Measurements from ENCODE around the gene TECRL.

Gene TECRL

DNA sequence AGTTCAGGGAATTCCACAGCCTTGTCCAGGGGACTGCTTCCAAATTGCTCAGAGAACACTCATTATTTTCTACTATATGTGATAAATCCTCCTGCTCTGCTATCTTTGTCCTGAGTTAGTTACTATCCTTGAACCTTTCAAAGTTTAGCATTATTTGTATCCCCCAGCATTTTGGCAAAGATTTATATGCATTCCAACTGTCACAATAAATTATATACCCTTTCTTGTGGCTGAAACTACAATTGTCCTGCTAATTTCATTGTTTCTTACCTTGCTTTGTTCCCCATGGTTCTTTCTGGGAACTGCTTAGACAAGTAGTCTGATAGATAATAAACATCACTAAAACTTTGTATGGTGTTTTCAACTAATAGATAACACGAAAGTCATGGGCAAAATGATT lies 40.5 kb downstream of the TECRL start:
- no peak overlapping the region for H2AFZ ChIP-seq (ENCODE audit: low read length)
- H3F3A ChIP-seq (ENCODE audit: insufficient read depth, low read length), result no peaks in the 10 kb centered on the region
- no peaks in the 10 kb centered on the region for H3K27me3 ChIP-seq (ENCODE audit: insufficient read depth, low read length)
- no peaks in the 10 kb centered on the region for H3K9me2 ChIP-seq (ENCODE audit: low read depth, low read length)
- H3K9me3 ChIP-seq (ENCODE audit: low read length), result no peaks in the 10 kb centered on the region
- H3K79me2 ChIP-seq (ENCODE audit: insufficient read depth, low read length), result no peaks in the 10 kb centered on the region
- no peak overlapping the region for H3K9ac ChIP-seq (ENCODE audit: low read length)
- H4K20me1 ChIP-seq (ENCODE audit: insufficient read depth, low read length), result no peaks in the 10 kb centered on the region
- no peaks in the 10 kb centered on the region for H3K4me1 ChIP-seq (ENCODE audit: insufficient read depth, low read length, severe bottlenecking)
- TF ChIP-seq, protein P1, sequence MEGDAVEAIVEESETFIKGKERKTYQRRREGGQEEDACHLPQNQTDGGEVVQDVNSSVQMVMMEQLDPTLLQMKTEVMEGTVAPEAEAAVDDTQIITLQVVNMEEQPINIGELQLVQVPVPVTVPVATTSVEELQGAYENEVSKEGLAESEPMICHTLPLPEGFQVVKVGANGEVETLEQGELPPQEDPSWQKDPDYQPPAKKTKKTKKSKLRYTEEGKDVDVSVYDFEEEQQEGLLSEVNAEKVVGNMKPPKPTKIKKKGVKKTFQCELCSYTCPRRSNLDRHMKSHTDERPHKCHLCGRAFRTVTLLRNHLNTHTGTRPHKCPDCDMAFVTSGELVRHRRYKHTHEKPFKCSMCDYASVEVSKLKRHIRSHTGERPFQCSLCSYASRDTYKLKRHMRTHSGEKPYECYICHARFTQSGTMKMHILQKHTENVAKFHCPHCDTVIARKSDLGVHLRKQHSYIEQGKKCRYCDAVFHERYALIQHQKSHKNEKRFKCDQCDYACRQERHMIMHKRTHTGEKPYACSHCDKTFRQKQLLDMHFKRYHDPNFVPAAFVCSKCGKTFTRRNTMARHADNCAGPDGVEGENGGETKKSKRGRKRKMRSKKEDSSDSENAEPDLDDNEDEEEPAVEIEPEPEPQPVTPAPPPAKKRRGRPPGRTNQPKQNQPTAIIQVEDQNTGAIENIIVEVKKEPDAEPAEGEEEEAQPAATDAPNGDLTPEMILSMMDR (IDR thresholded peaks at IDR 0.05; ENCODE audit: low read length), result no peak
- no peak for TF ChIP-seq EZH2 (IDR thresholded peaks at IDR 0.05; ENCODE audit: borderline replicate concordance, low read length)
- no peaks in the 10 kb centered on the region for H3K36me3 ChIP-seq (ENCODE audit: insufficient read depth, low read length)
- H3K4me2 ChIP-seq (ENCODE audit: low read length), result no peak overlapping the region
- H3K27ac ChIP-seq (ENCODE audit: low read depth, low read length, poor library complexity, severe bottlenecking), result no peak overlapping the region
- no peak overlapping the region for H3K4me3 ChIP-seq (ENCODE audit: low read depth, low read length, poor library complexity, severe bottlenecking)

DNA sequence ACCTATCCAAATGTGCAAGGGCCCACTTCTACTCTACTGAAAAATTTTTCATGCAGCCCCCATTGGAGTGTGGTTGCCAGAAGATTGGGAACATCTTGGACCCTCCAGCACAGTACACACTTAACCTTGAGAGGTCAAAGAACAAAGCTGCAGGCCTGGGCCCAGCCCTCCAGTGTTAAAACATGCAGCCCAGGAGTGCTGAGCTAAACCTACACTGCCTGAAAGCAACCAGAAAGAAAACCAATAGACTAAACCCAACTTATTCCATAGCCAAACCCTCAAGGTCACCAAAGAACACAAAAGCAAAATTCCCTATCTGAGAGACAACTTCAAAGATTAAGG lies 47.9 kb downstream of the TECRL start:
- H3K4me2 ChIP-seq (ENCODE audit: low read length), result no peak overlapping the region
- H3K9me3 ChIP-seq (ENCODE audit: low read length), result no peaks in the 10 kb centered on the region
- H3F3A ChIP-seq (ENCODE audit: insufficient read depth, low read length), result no peaks in the 10 kb centered on the region
- no peaks in the 10 kb centered on the region for H3K27me3 ChIP-seq (ENCODE audit: insufficient read depth, low read length)
- no peaks in the 10 kb centered on the region for H4K20me1 ChIP-seq (ENCODE audit: insufficient read depth, low read length)
- no peaks in the 10 kb centered on the region for H3K9me2 ChIP-seq (ENCODE audit: low read depth, low read length)
- no peaks in the 10 kb centered on the region for H3K36me3 ChIP-seq (ENCODE audit: insufficient read depth, low read length)
- no peak overlapping the region for H3K27ac ChIP-seq (ENCODE audit: low read depth, low read length, poor library complexity, severe bottlenecking)
- H2AFZ ChIP-seq (ENCODE audit: low read length), result no peak overlapping the region
- H3K79me2 ChIP-seq (ENCODE audit: insufficient read depth, low read length), result no peaks in the 10 kb centered on the region
- H3K4me3 ChIP-seq (ENCODE audit: low read depth, low read length, poor library complexity, severe bottlenecking), result no peak overlapping the region
- H3K4me1 ChIP-seq (ENCODE audit: insufficient read depth, low read length, severe bottlenecking), result no peaks in the 10 kb centered on the region
- H3K9ac ChIP-seq (ENCODE audit: low read length), result no peak overlapping the region
- no peak for TF ChIP-seq EZH2 (IDR thresholded peaks at IDR 0.05; ENCODE audit: borderline replicate concordance, low read length)
- TF ChIP-seq, protein P1 (IDR thresholded peaks at IDR 0.05; ENCODE audit: low read length), result no peak

DNA sequence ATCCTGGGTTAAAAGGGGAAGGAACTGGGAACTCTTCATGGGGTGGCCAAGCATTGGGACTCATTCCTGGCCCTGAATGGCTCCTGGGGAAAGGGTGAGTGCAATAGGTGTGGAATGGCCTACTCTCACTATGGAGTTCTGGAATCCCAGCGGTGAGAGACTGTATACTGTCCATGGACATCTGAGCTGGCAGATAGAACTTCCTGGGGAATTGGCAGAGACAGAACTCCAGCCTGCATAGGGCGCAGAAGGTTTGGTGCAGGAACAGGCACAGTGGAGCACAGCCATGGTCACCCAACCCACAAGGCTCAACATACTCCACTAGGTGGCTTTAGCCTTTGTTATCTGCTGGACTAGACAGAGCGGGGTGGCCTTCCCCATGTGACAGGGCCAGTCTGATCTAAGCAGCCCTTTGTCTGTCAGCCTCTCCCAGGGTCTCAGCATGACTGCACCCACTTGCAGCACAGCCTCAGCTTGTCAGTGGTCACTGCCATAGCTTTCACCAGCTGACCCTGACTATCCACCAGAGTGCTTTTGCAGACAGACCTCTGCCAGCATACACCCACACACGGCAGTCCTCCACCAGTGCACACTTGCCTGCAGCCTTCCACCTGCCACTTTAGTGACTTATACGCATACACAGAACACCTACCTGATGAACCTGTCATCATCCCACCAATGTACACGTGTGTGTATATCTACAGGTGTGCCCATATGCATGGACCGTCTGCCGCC lies 48.4 kb downstream of the TECRL start:
- Histone ChIP-seq H3K9ac (ENCODE audit: low read length) (no peak overlapping the region), H3F3A (ENCODE audit: insufficient read depth, low read length) (no peaks in the 10 kb centered on the region), H3K9me2 (ENCODE audit: low read depth, low read length) (no peaks in the 10 kb centered on the region), H3K27me3 (ENCODE audit: insufficient read depth, low read length) (no peaks in the 10 kb centered on the region), H3K4me2 (ENCODE audit: low read length) (no peak overlapping the region), H3K4me3 (ENCODE audit: low read depth, low read length, poor library complexity, severe bottlenecking) (no peak overlapping the region), H4K20me1 (ENCODE audit: insufficient read depth, low read length) (no peaks in the 10 kb centered on the region), H2AFZ (ENCODE audit: low read length) (no peak overlapping the region), H3K36me3 (ENCODE audit: insufficient read depth, low read length) (no peaks in the 10 kb centered on the region), H3K9me3 (ENCODE audit: low read length) (no peaks in the 10 kb centered on the region), H3K4me1 (ENCODE audit: insufficient read depth, low read length, severe bottlenecking) (no peaks in the 10 kb centered on the region), H3K79me2 (ENCODE audit: insufficient read depth, low read length) (no peaks in the 10 kb centered on the region), H3K27ac (ENCODE audit: low read depth, low read length, poor library complexity, severe bottlenecking) (no peak overlapping the region)
- TF ChIP-seq EZH2 (IDR thresholded peaks at IDR 0.05; ENCODE audit: borderline replicate concordance, low read length), result no peak
- TF ChIP-seq, protein P1 (IDR thresholded peaks at IDR 0.05; ENCODE audit: low read length), result no peak
